B cell (primary cell): Measurements from ENCODE around the gene BEX1. TPM values are rescaled to one million over a fixed set of nuclear protein-coding genes. Genes with fewer than 3 reads are reported as not detected.

Source experiments
- ATAC-seq: fragments of 200-7000 bp; cut with Tn5 transposase; one replicate; pipeline ENCODE4 v1.10.0; 2021; ENCODE audit warnings: low read depth, mild to moderate bottlenecking, moderate number of reproducible peaks, moderate library complexity
- CTCF ChIA-PET: fragments of 350-600 bp; sonication (Branson Sonifier 250); formaldehyde crosslinking; loops from one replicate; lab custom pipeline; 2021; ENCODE audit warnings: antibody characterized with exemption, inconsistent platforms; lab: Charles Lee
- POLR2A ChIA-PET: fragments of 350-600 bp; sonication (Branson Sonifier 250); formaldehyde crosslinking; loops from one replicate; lab custom pipeline; 2021; ENCODE audit warnings: antibody characterized with exemption; lab: Charles Lee
- DNase-seq: peaks from one replicate; pipeline ENCODE4 v3.0.0; 2013
- H2AFZ ChIP-seq: 2 replicates; pipeline ENCODE4 v1.6.1; 2012; ENCODE audit warnings: mild to moderate bottlenecking, low read depth, low read length; ENCODE audit not compliant: insufficient read depth, poor library complexity, severe bottlenecking
- H3K27ac ChIP-seq, 2 donors: 1 replicate in 1 of 2; 2 replicates in 1 of 2; pipeline ENCODE4 v1.5.1; 2012 to 2013; ENCODE audit warnings: low read length in 2 of 2, mild to moderate bottlenecking in 2 of 2, moderate library complexity in 1 of 2
- H3K27me3 ChIP-seq, 4 experiments: fragments of 200-600 bp in 1 of 4; sonication (generic) in 1 of 4; replicated peaks in 1 of 4; 1 replicate in 2 of 4; 2 replicates in 2 of 4; pipeline versions ENCODE4 v1.6.1 to v1.7.0; 2013 to 2016; ENCODE audit warnings: low read length in 3 of 4, mild to moderate bottlenecking in 2 of 4, mixed read lengths in 1 of 4, moderate library complexity in 1 of 4; ENCODE audit not compliant: insufficient read depth in 4 of 4, control insufficient read depth in 3 of 4; ENCODE audit errors: control extremely low read depth in 1 of 4
- H3K36me3 ChIP-seq, 2 experiments: replicated peaks in 1 of 2; 1 replicate in 1 of 2; 2 replicates in 1 of 2; pipeline versions ENCODE4 v1.6.1 to v1.7.1; 2013; ENCODE audit warnings: low read length in 1 of 2; ENCODE audit not compliant: insufficient read depth in 2 of 2, control insufficient read depth in 1 of 2; ENCODE audit errors: control extremely low read depth in 1 of 2, extremely low read depth in 1 of 2
- H3K4me1 ChIP-seq, 2 donors: fragments of 200-600 bp in 1 of 2; sonication (generic) in 1 of 2; 1 replicate in 1 of 2; 2 replicates in 1 of 2; pipeline versions ENCODE4 v1.5.1 to v1.6.1; 2013 to 2017; ENCODE audit warnings: low read length in 2 of 2; ENCODE audit not compliant: control insufficient read depth in 2 of 2, insufficient read depth in 2 of 2
- H3K4me2 ChIP-seq: replicated peaks from 2 replicates; pipeline ENCODE3; 2012; ENCODE audit warnings: mild to moderate bottlenecking, low read depth, low read length; ENCODE audit not compliant: poor library complexity, severe bottlenecking
- H3K4me3 ChIP-seq, 5 experiments: fragments of 200-600 bp in 1 of 5; sonication (generic) in 1 of 5; 1 replicate in 3 of 5; 2 replicates in 2 of 5; pipeline versions ENCODE4 v1.5.1 to v1.7.0; 2011 to 2016; ENCODE audit warnings: low read length in 4 of 5, mild to moderate bottlenecking in 4 of 5, low read depth in 2 of 5, control low read depth in 1 of 5, moderate library complexity in 1 of 5; ENCODE audit not compliant: insufficient read depth in 1 of 5; ENCODE audit errors: control extremely low read depth in 1 of 5, extremely low read depth in 1 of 5
- H3K79me2 ChIP-seq: fragments of 200-600 bp; sonication (generic); one replicate; pipeline ENCODE4 v1.6.0; 2016; ENCODE audit warnings: low read length; ENCODE audit not compliant: control insufficient read depth, insufficient read depth
- H3K9ac ChIP-seq: fragments of 200-600 bp; sonication (generic); 2 replicates; pipeline ENCODE4 v1.6.1; 2017; ENCODE audit warnings: mild to moderate bottlenecking, low read length, moderate library complexity
- H3K9me3 ChIP-seq, 3 donors: one replicate each; pipeline versions ENCODE4 v1.6.1 to v1.7.1; 2013; ENCODE audit warnings: low read length in 2 of 3; ENCODE audit not compliant: control insufficient read depth in 2 of 3, insufficient read depth in 1 of 3; ENCODE audit errors: control extremely low read depth in 1 of 3
- H4K20me1 ChIP-seq: 2 replicates; pipeline ENCODE4 v1.6.0; 2012; ENCODE audit warnings: mild to moderate bottlenecking, low read length; ENCODE audit not compliant: insufficient read depth, control insufficient read depth, poor library complexity, severe bottlenecking
- H3K27ac Mint-ChIP-seq: one replicate; pipeline ENCODE4 v1.8.0; 2021; ENCODE audit warnings: mixed read lengths
- H3K27me3 Mint-ChIP-seq: one replicate; pipeline ENCODE4 v1.8.0; 2021; ENCODE audit warnings: mixed read lengths
- H3K4me1 Mint-ChIP-seq: one replicate; pipeline ENCODE4 v1.8.0; 2021; ENCODE audit warnings: mixed read lengths
- H3K4me3 Mint-ChIP-seq: one replicate; pipeline ENCODE4 v1.8.0; 2021; ENCODE audit warnings: mixed read lengths
- H3K9me3 Mint-ChIP-seq: one replicate; pipeline ENCODE4 v1.8.0; 2022; ENCODE audit warnings: mixed read lengths; ENCODE audit not compliant: insufficient read depth
- CTCF ChIP-seq: fragments of 200-600 bp; IDR thresholded peaks from one replicate; pipeline ENCODE4 v1.8.0; 2022; ENCODE audit warnings: antibody characterized with exemption, mild to moderate bottlenecking
- EZH2 ChIP-seq: IDR thresholded peaks from 2 replicates; pipeline ENCODE4 v1.6.1; 2012; ENCODE audit warnings: borderline replicate concordance, low read depth, mild to moderate bottlenecking, moderate library complexity, low read length; ENCODE audit not compliant: insufficient read depth, poor library complexity, severe bottlenecking
- WGBS: methylation state at CpG from one replicate; pipeline ENCODE4 v1.1.5; 2013; ENCODE audit warnings: missing lambda C conversion rate; ENCODE audit not compliant: insufficient coverage; 5-methylcytosine and 5-hydroxymethylcytosine counted together
- intact Hi-C: fragments of 100-400 bp; cut with micrococcal nuclease; formaldehyde crosslinking; loops from one replicate; pipeline ENCODE4 v1.10.0; 2022
- polyA plus RNA-seq: library from polyadenylated mRNA; depleted of rRNA; stranded (reverse); fragments of >200 nt; gene quantifications from 2 replicates; pipeline ENCODE4 v1.2.3, GENCODE V29; 2012
- total RNA-seq, 2 donors: library from RNA; stranded (reverse); fragments of 120-200 nt in 1 of 2; gene quantifications; 1 replicate in 1 of 2; 2 replicates in 1 of 2; pipeline versions ENCODE4 v1.2.3 to v1.2.4, GENCODE V29; 2013 to 2022

BEX1 gene
- total and polyA plus RNA-seq, 2 donors (not counting 1 experiment from before 2014, with no cell fraction given) = 0.84 TPM; not detected in 1

GRCh38 chrX:103061486-103061885 lies 2.5 kb downstream of the BEX1 start:
- no peak overlapping the region for H2AFZ ChIP-seq
- no peaks in the 10 kb centered on the region for H3K79me2 ChIP-seq
- H3K4me2 ChIP-seq = no peak overlapping the region
- no peak overlapping the region for H3K9ac ChIP-seq
- H3K9me3 ChIP-seq = no peaks in the 10 kb centered on the region
- Mint-ChIP-seq H3K27me3 (peaks cover 10% of the 10 kb centered on the region), H3K27ac (no peak overlapping the region), H3K4me3 (no peak overlapping the region), H3K9me3 (no peaks in the 10 kb centered on the region), H3K4me1 (peaks cover 2% of the 10 kb centered on the region)
- no peak for TF ChIP-seq CTCF
- no peak for TF ChIP-seq EZH2
- POLR2A ChIA-PET = no interaction called here
- WGBS = no CpG with 5 or more reads among the region's 3 CpGs
- no peaks in the 10 kb centered on the region for H3K4me1 ChIP-seq
- intact Hi-C loops = no loop called here
- DNase-seq = no peak
- no peak overlapping the region for H3K4me3 ChIP-seq
- no peaks in the 10 kb centered on the region for H3K36me3 ChIP-seq
- no peak overlapping the region for H3K27ac ChIP-seq
- no peak for ATAC-seq
- CTCF ChIA-PET = no interaction called here
- peaks cover 0 to 3% (median 0%) of the 10 kb centered on the region in 4 experiments for H3K27me3 ChIP-seq
- no peaks in the 10 kb centered on the region for H4K20me1 ChIP-seq

- DNase-seq (no peak), ATAC-seq (no peak)
- no peak overlapping the region for H3K4me2 ChIP-seq
- no peaks in the 10 kb centered on the region for H3K79me2 ChIP-seq
- intact Hi-C loops = no loop called here
- H3K4me1 ChIP-seq = no peaks in the 10 kb centered on the region
- H3K27ac ChIP-seq = no peak overlapping the region
- H4K20me1 ChIP-seq = no peaks in the 10 kb centered on the region
- no peaks in the 10 kb centered on the region for H3K36me3 ChIP-seq
- Mint-ChIP-seq H3K4me3 (no peak overlapping the region), H3K27me3 (peaks cover 9% of the 10 kb centered on the region), H3K27ac (no peak overlapping the region), H3K4me1 (no peaks in the 10 kb centered on the region), H3K9me3 (no peaks in the 10 kb centered on the region)
- 100% methylated on average over 1 of the region's 2 CpGs for WGBS
- ChIA-PET POLR2A (no interaction called here), CTCF (no interaction called here)
- no peaks in the 10 kb centered on the region for H3K9me3 ChIP-seq
- TF ChIP-seq CTCF (no peak), EZH2 (no peak)
- H3K9ac ChIP-seq = no peak overlapping the region
- H3K27me3 ChIP-seq = no peaks in the 10 kb centered on the region
- H2AFZ ChIP-seq = no peak overlapping the region
- no peak overlapping the region for H3K4me3 ChIP-seq
These were observed 7.1 kb downstream of the BEX1 start for GRCh38 chrX:103056902-103057301.
